Fibroblast of the aortic adventitia (primary cell): ENCODE results near the gene LITAF. TPM values are rescaled to one million over a fixed set of nuclear protein-coding genes. Genes with fewer than 3 reads are reported as not detected.
A peak's percentile ranks its signal among the peaks of the same experiment; 100 is the strongest.
"Not testable (repeated sequence)": the region's sequence is repeated elsewhere in the genome, so short reads cannot be mapped to it uniquely, and the experiment has no call there.

Source experiments
- DNase-seq: peaks from one replicate; pipeline ENCODE4 v3.0.0-alpha.2; 2010; ENCODE audit warnings: low read depth
- H3K4me3 ChIP-seq: 2 replicates; pipeline ENCODE4 v1.5.1; 2011; ENCODE audit warnings: low read depth, mild to moderate bottlenecking, control low read depth, low read length, moderate library complexity
- CTCF ChIP-seq: IDR thresholded peaks from 2 replicates; pipeline ENCODE4 v1.5.1; 2011; ENCODE audit warnings: mild to moderate bottlenecking, low read length, control low read depth, inconsistent platforms; ENCODE audit not compliant: insufficient read depth
- total RNA-seq: library from RNA; depleted of rRNA; stranded (reverse); fragments of >200 nt; gene quantifications from 2 replicates; pipeline ENCODE4 v1.2.3, GENCODE V29; 2012; ENCODE audit warnings: low replicate concordance

Gene LITAF
- total RNA-seq, 1 donor = 44.6 TPM

GRCh38 chr16:11605891-11606290 is 19.2 kb upstream of the LITAF start:
- TF ChIP-seq CTCF = no peak
- H3K4me3 ChIP-seq = no peak overlapping the region

GRCh38 chr16:11605564-11605886 is 18.8 kb upstream of the LITAF start:
- DNase-seq = no peak
- H3K4me3 ChIP-seq = no peak overlapping the region
- no peak for TF ChIP-seq CTCF

More at GRCh38 chr16:11605891-11606290, 19.2 kb upstream of the LITAF start:
- no peak for DNase-seq

GRCh38 chr16:11604783-11605563 is 18.3 kb upstream of the LITAF start:
- H3K4me3 ChIP-seq = no peak overlapping the region
- TF ChIP-seq CTCF = no peak
- DNase-seq = peak; percentile 81

GRCh38 chr16:11604296-11604695 is 17.6 kb upstream of the LITAF start:
- not testable (repeated sequence) for DNase-seq, H3K4me3 ChIP-seq

GRCh38 chr16:11603331-11603750 is 16.6 kb upstream of the LITAF start:
- DNase-seq = peak; percentile 51
- no peak for TF ChIP-seq CTCF
- no peak overlapping the region for H3K4me3 ChIP-seq

GRCh38 chr16:11602321-11602720 is 15.6 kb upstream of the LITAF start:
- no peak for DNase-seq
- no peak overlapping the region for H3K4me3 ChIP-seq
- no peak for TF ChIP-seq CTCF

- TF ChIP-seq CTCF = no peak
- no peak overlapping the region for H3K4me3 ChIP-seq
- DNase-seq = no peak
Observed at GRCh38 chr16:11601911-11602310, 15.2 kb upstream of the LITAF start.
